Vagina (tissue), 2 donors: ENCODE data around the gene ALG2.

Experiments
- POLR2AphosphoS5 ChIP-seq, 2 donors: sonication (generic); formaldehyde crosslinking; IDR thresholded peaks; one replicate each; pipeline ENCODE4 v1.9.0; 2017; ENCODE audit warnings: antibody characterized with exemption in 2 of 2, mild to moderate bottlenecking in 2 of 2, low read depth in 1 of 2; ENCODE audit not compliant: insufficient read depth in 1 of 2
- TF ChIP-seq, protein P1 (sequence below), 3 experiments: fragments of 450-650 bp in 2 of 3; fragments of 200-600 bp in 1 of 3; sonication (generic) in 1 of 3; IDR thresholded peaks; one replicate each; pipeline ENCODE4 v1.5.1; 2017 to 2019; ENCODE audit warnings: antibody characterized with exemption in 3 of 3, mild to moderate bottlenecking in 2 of 3, moderate library complexity in 2 of 3

DNA sequence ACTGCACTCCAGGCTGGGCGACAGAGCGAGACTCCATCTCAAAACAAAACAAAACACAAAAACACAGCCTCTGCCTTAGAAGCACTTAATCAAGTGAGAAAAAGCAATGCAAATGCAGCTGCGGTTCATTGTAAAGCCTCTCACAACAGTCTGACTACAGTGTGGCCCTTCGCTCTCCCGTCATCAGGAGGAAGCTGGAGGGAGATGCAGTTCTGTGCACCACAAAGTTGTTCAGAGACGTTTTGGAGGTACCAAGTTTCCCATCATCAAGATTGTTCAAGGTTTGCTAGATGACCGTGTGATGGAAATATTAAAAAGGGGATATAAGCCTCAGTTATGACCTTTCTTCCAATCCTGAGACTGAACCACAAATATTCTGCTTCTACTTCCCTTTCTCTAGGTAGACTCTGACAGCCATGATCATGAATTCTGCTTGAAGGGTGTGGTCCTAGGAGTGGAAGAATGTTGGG, 41.2 kb upstream of the ALG2 start:
- TF ChIP-seq, protein P1, sequence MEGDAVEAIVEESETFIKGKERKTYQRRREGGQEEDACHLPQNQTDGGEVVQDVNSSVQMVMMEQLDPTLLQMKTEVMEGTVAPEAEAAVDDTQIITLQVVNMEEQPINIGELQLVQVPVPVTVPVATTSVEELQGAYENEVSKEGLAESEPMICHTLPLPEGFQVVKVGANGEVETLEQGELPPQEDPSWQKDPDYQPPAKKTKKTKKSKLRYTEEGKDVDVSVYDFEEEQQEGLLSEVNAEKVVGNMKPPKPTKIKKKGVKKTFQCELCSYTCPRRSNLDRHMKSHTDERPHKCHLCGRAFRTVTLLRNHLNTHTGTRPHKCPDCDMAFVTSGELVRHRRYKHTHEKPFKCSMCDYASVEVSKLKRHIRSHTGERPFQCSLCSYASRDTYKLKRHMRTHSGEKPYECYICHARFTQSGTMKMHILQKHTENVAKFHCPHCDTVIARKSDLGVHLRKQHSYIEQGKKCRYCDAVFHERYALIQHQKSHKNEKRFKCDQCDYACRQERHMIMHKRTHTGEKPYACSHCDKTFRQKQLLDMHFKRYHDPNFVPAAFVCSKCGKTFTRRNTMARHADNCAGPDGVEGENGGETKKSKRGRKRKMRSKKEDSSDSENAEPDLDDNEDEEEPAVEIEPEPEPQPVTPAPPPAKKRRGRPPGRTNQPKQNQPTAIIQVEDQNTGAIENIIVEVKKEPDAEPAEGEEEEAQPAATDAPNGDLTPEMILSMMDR (IDR thresholded peaks at IDR 0.05), result no peak
- no peak for TF ChIP-seq POLR2AphosphoS5 (IDR thresholded peaks at IDR 0.05; ENCODE audit: insufficient read depth in 1 of 2, low read depth in 1 of 2)
